ENCODE results near the gene ZNF521.
"Not testable (repeated sequence)": the region's sequence is repeated elsewhere in the genome, so short reads cannot be mapped to it uniquely, and the experiment has no call there.

Gene ZNF521

DNA sequence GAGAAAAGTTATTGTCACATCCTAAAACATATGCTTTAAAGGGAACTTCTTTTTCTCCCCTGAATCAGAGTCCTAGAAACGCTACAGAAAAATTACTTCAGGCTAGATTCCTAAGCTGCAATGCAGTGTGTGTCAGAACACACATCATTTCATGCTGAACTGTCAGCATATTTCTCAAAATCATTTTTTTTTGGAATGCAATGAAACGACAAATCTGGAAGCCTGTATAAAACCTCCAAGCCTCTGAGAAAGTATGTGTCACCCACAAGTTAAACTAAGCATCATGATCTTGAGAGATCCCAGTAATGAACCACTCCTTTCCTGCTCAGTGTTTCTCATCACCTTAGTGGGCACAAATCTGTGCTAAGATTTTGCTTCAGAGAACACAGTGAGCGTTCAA, 276.2 kb downstream of the ZNF521 start:
- DNase-seq (ENCODE audit: low spot score), result no peak

DNA sequence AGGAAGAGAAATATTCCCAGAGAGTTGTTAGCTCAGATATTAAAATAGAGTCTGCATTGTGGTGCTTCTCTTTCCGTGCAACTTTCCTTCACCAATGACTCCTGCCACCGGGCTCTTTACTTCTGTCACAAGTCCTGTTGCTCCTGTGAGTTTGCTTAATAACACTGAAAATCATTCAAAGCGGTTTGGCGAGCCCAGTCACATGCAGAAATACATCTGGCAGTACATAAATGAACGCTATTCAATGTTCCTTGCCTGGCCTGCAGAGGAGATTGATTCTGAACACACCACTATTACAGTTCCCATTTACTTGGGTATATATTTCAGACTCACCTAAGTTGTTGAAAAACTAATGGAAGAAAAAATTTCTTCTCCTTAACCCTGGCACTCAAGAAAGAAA, 276.6 kb downstream of the ZNF521 start:
- no peak for DNase-seq (ENCODE audit: low spot score)

DNA sequence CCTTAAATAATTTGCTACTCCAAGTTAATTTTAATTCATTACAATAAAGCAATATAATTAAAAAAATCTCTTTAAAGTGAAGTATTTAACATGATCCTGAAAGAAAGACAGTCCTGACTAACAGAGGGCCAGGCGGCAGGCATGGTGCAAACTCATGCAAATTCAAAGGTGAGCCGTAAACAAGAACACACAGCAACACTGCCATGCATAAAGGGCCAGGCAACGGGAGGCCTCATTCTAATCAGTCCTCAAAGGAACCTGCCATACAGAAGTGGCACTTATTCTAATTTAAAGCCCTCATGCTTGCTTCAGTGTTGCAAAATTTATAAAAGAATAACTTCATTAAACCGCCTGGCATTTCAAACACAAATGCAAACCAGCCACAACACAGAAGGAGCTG, 277.0 kb downstream of the ZNF521 start:
- no peak for DNase-seq (ENCODE audit: low spot score)

DNA sequence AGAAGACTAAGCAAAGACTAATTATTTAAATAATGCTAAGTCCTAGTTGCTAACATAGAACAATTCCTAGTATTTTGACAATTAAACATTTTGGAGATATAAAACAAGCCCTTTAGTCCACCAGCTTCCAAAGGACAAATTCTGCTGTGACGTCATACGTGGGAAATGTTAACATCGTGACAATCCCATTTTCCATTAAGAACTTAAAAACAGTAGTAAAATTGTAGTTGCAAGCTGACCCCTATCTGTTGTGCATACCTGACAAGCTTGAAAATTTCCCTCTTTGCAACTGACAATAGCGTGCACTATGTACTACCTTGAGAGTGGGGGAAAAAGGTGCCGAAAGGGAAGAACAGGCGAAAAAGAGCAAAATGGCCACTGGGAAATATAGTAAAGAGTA, 279.8 kb downstream of the ZNF521 start:
- no peak for DNase-seq (ENCODE audit: low spot score)

DNA sequence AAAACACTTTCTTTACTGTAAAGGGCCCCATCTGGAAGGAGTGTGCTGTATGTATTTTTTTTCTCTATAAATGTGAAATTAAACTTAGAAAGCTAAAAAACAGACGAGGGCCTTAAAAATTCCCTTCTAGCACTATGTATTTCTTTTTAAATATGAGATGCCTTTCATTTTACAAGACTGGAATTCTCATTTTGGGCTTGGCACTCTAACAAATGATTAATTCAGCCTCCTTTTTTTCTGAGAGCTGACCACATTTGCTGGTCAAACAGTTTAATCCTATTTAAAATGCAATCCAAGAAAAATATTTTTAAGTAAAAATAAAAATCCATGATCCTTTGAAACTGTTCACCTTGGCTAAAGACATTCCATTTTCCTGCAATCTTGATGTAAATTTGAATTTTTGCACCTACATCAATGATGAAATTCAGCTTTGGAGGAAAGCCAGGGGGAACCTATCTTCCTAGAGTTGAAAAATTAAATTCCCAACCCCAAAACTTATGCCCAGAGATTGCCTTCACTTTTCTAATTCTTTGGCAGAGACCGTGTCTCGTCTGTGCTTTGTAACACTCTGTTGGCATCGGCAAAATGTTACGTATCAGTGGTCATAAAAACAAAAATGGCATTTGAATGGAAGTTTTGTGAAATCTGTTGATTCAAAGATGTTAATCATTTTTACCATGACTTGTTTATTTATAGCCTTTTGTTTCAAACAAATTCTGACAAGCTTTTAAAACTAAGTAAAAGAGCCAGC, 284.5 kb downstream of the ZNF521 start:
- DNase-seq (ENCODE audit: low spot score), result no peak

DNA sequence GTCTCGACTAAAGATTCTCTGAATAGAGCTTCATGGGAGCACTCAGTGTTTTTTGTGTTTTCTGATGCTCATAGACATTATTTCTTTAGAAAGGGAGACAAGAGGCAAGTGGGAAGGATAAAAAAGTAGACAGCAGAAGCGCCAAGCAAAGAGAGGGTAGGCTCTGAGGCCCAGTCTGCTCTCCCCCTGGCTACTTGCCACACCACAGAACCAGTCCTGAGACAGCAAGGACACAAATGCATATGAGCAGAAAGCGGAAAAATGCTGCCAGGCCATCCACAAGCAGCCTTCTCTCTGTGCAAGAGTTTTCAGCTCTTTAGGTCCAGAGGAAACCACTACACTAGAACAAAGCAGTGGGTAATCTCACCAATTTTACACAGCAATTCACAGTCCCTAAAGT, 285.4 kb downstream of the ZNF521 start:
- no peak for DNase-seq (ENCODE audit: low spot score)

DNA sequence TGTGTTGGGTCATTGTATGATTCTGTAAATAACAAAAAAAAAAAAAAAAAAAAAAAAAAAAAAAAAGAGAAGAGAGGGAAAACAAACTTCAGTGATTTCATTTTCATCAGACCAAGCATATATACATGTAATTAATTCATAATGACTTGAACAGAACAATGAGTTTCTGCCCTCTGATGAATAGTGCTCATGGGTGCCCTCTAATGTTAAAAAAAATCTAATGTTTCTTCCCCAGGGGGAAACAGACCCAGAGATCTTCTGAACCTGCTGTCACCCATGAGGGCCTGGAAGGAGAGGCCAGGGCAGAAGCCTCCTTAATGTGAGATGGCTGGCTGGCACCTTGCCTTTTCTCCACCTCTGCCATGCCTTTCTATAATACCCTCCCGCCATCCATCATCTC, 289.2 kb downstream of the ZNF521 start:
- no peak for DNase-seq (ENCODE audit: low spot score)

DNA sequence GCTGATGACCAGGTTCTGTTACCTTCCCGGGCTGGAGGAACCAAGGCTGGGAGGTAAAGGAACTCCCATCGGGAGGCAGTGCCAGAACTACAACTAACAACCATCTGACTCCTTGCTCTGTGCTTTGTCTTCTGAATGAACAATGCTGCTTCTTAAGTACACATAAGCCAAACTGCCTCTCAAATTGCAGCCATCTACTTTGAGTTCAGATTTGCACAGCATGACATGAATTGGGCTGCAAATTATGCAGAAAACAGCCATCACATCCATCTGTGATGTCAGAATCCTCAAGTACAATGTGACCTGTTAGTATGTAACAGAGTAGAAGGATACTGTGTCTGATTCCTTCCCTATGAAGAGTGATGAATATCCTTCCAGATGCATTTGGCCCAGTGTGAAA, 290.6 kb downstream of the ZNF521 start:
- no peak for DNase-seq (ENCODE audit: low spot score)

DNA sequence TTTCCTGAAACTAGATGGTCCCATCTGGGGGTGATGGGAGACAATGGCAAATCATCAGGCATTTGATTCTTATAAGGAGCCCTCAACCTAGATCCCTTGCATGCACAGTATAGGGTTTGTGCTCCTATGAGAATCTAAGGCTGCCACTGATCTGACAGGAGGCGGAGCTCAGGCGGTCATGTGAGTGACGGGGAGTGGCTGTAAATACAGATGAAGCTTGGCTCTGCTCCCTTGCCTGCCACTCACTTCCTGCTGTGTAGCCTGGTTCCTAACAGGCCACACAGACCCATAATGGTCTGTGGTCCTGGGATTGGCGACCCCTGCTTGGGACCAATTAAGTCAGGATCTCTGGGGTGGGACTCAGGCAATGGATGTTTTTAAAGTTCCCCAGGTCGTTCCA, 293.4 kb downstream of the ZNF521 start:
- no peak for DNase-seq (ENCODE audit: low spot score)

DNA sequence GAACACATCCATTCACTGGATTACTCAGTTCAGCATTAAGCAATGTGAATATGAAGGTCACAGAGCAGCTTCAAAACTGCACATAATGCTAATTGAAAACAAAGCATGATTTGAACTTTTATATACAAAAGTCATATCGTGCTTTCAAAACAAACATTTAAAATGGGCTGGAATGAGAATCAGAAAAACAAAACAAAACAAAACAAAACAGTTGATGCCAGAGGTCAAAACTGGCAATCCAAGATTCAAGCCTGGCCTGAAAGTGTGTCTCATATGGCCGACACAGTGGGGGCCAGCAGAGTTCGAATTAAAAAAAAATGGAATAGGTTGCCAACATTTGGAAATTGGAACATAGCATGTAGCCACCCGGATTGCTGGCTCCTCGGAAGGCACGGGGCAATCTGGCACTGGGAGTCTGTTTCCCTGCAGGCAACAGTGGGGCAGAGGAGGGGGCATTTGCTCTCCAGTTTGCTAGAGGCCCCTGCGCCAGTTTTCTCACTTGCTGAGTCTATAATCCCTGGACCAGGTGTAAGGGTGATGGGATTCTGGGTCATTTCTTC, 294.4 kb downstream of the ZNF521 start:
- no peak for DNase-seq (ENCODE audit: low spot score)

DNA sequence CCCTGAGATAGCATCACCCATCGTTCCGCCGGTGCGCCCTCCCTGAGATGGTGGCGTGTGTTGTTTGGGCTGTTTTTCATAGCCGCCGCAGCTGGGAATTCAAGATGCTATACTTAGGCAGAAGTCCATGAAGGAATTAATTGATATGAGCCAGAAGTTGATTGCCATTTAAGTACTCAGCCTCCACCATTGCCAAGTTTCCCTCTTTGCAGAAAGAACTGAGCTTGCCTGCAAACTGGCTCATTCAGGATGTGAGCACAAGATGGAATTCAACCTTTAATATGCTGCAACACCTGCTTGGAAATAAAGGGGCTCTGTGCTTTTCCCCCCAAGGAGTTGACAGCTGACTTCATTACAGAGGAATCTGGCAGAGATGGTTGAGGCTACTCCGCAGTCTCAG, 295.5 kb downstream of the ZNF521 start:
- no peak for DNase-seq (ENCODE audit: low spot score)

DNA sequence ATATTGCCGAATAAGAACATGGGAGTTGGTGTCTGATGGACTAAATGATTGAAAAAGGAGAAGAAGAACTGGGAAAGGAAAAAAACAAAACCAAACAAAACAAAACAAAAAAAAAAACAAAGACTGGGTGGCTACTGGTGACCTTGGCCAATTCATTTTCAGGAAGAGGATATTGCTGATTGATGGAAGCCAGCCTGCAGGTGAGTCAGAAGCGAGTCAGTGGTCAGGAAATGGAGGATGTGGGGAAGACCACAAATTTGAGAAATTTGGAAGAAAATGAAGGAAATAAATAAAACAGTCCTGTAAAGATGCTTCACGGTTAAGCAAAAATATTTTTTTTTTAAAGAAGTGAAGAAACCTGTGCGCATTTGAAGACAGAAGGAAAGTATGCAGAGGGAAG, 296.9 kb downstream of the ZNF521 start:
- DNase-seq (ENCODE audit: low spot score), result peak; percentile 52

DNA sequence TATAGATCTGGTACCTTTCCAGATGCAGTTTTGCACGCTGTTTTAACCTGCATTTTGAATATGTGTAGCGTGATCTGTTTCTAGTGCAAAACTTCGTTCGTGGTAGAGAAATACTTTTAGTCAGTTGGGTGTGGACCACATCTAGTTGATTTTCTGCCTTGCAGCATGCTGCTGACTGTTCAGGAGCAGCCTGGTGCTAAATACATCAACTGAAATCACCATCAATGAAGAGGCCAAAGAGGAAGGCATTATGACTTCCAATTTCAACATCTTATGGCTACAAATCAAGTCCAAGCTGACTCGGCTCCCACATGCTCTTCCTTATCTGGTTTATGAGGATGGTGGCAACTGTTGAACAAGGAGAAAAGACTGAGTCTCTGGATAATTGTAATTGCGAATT, 298.5 kb downstream of the ZNF521 start:
- DNase-seq (ENCODE audit: low spot score), result no peak

DNA sequence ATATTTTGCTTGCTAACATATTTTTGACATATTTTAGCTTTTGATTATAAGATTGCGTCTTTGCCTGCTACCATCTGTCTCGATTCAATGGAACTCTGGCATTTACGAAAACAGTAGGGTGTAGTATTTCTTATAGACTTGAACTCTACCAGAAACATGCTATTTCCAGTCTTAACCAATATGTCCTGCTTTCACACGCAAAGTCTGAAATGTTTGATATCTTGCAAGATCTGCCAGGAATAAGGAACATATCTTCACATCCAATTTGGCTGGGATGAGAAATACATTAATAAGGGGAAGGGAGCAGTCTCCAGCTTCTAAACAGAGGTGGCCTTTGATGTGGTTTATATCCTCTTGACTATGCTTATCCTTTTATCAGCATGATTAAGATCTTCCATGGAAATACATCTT, 299.4 kb downstream of the ZNF521 start:
- DNase-seq (ENCODE audit: low spot score), result no peak

DNA sequence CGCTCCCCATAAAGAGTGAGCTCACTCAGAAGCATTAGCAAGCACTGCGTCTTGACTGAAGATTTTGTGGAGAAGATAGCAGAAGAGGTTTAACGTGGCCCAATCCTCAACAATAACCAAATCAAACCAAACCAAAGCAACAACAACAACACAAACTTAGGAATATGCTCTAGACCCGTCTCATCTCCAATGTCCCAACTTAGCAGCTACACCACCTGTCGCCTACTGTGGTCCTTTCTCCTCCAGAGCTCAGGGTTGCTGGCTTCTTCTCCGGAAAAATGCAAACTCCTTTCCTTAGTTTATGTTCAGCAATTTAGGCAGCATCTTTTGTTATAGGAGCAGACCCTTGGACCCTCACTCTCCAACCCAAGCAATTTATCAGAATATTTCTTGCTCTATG, 301.4 kb downstream of the ZNF521 start:
- DNase-seq (ENCODE audit: low spot score), result no peak

DNA sequence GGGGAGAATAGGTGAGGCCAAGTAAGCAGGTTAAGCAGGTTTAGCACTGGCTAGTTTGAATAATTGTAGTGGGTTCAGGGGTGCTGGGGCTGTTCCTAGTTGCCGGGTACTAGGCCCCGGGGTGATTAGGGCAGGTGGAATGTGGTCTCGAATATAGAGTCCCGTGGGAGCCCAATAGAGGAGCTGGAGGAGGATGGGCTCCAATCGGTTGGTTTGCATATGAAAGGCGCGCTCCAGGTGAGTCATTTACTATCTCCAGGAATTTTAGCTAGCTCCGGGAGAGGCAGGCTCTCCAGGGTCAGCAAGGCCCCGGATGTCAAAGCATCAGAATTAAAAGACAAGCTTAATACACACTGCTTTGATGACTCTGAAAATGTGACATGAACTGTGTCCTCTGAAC, 304.0 kb downstream of the ZNF521 start:
- no peak for DNase-seq (ENCODE audit: low spot score)

DNA sequence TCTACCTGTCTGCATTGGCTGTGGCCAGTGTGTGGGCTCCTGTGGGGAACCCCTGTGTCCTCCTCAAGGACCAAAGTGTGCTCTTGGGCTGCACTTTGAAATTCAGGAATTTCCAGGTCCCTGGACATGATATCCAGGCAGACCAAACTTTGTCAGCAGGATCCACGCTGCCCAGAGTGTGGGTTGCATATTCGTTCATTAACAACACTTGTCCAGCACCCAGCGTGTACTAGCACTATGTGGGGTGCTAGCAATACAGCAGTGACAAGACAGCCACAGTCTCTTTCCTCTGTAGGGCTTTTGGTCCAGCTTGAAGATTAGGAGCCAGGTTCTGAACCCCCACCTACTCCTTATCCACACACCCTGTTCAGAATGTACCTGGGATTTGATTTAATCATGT, 304.5 kb downstream of the ZNF521 start:
- DNase-seq (ENCODE audit: low spot score), result no peak

DNA sequence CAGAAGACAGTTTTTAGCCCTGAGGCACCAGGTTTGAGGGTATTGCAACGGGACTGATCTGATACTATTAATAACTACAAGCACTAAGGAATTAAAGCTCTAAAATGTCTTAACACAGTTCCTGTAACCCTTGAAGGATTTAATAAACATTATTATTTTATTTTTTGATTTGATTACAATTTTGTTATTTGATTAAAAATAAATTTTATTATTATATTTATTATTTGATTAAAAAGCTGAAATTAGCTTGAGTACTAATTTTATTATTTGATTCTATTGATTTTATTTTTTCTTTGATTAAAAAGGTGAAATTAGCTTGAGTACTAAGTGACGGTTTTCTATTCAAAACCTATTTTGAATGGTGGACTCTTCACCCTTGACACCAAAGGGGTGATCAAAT, 307.3 kb downstream of the ZNF521 start:
- no peak for DNase-seq (ENCODE audit: low spot score)

DNA sequence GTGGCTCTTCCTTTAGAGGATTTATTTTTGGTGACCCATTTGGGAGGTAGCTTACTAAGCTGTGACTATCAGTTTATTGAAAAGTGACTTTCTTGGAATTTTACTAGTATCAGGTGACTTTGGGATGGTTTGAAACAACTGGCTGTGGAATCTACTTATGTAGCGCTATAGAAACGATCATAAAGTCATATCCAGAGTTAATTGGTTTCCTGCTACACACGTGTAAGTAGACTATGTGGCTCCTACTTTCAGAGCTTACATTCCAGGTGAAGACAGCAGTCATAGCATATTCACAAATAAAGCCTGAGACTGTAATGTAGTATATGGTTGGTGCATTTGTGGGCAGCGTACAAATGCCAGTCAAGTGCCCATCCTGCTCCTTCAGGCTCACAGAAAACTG, 308.9 kb downstream of the ZNF521 start:
- DNase-seq (ENCODE audit: low spot score), result no peak

DNA sequence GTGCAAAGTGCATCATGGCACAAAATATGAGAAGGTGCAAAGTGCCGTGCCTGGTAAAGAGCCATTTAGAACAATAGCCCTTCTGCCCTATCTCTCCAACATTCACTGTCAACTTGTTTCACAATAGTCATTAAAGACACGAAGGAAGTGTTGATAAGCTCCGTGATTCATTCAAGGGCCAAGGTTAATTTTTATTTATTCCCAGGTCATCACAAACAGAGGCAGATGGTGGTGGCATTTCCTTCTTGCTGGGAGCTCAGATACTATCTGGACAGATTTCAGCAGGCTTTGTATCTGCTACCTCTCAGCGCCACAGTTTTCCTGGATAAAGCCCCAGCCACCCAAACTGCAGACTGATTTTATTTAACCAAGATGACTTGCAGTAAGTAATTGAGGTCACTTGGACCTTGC, 309.3 kb downstream of the ZNF521 start:
- peak; percentile 59 for DNase-seq (ENCODE audit: low spot score)

DNA sequence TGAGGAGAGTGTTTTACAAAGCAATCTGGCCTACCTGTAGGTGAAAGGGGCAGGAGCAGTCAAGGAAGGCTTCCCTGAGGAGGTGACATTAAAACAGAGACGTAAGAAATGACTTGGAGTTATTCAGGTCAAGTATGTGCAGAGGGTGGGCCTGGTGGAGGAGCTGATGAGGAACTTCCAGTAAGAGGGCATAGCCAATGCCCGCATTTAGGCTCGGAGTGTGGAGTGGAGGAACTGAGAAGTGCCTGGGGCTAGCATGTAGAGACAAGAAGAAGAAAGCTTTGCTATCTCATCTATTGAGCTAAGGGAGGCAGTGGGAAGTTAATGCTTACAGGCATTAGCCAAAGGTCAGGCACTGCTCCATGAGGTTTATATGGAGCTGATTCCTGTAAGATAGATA, 312.2 kb downstream of the ZNF521 start:
- no peak for DNase-seq (ENCODE audit: low spot score)

DNA sequence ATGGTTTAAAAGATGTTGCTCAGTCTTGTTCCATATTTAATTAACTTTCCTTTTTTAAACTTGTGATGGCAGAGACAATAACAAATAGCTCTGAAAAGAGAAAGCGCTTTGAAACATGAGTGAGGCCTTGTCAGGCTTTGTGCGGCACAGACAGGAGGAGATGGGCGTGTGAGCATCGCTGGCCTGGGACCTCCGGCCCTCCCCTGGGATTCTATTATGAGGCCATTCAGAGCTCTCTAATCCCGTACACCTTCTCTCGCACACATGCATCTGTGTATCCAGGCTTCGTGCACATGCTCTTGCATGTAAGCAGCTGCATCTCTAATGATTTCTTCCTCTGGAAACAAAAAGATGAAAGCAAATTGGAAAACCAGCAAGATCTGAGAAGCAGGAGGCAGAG, 313.7 kb downstream of the ZNF521 start:
- no peak for DNase-seq (ENCODE audit: low spot score)

DNA sequence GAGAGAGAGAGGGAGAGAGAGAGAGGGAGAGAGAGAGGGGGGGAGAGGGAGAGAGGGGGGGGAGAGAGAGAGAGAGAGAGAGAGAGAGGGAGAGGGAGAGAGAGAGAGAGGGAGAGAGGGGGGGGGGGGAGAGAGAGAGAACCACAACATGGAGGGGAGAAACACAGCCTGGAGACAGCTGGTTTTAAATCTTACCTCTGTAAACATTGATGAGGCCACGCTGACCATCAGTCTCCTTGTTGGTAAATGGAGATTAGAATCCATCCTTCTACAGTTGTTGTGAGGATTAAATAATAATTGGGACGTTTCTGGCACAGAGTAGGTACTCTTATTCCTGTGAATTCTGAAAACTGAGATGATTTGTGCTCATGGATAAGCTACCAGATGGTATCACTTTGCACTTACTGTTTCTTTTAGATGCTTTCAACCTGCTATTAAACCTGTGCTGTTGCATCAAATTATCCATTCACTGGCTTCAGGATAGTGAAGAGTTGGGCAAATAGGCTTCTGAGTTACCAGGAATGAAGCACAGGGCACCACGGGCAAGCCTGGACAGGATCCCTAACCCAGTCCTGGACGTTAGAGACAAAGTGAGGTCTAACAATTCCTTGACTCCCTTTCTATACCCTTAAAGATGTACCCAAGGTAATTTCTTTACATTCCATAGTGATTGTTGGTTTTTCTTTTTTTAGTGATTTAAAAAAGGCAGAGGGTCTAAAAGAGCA, 318.1 kb downstream of the ZNF521 start:
- no peak for DNase-seq (ENCODE audit: low spot score)

DNA sequence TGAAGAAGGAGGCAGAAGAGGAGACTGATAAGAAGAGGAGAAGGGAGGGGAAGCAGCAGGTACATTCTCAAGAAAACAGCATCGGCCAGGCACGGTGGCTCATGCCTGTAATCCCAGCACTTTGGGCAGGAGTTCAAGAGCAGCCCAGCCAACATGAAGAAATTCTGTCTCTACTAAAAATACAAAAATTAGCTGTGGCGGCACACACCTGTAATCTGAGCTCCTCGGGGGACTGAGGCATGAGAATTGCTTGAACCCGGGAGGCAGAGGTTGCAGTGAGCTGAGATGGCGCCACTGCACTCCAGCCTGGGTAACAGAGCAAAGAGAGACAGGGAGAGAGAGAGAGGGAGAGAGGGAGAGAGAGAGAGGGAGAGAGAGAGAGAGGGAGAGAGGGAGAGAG, 318.8 kb downstream of the ZNF521 start:
- not testable (repeated sequence) for DNase-seq (ENCODE audit: low spot score)

All from kidney capillary endothelial cell (primary cell).